ENCODE data around the gene PLEK2. TPM values are rescaled to one million over a fixed set of nuclear protein-coding genes. Genes with fewer than 3 reads are reported as not detected.

PLEK2 gene
- total RNA-seq, 1 experiment from 2014 or later: 46.0 TPM

DNA sequence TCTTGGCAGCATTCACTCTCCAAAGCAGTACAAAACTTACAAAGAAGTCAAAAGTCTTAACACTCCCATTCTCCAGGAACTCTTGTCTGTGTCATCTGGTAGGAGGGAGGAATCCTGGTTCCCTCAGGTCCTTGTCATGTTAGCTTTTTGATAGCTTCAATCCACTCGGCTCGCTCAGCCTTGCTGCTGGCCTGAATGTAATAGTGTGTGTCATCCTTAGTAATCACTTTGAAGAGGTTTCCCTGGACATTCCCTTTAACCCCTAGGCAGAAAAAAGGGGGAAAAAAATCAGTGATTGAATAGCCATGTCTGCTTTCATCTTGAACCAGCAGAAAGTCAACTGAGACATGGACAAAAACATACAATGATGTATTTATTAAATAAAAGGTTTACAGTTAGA, 24.8 kb downstream of the PLEK2 start:
- BruUV-seq (replicated peaks): no TSS peak

DNA sequence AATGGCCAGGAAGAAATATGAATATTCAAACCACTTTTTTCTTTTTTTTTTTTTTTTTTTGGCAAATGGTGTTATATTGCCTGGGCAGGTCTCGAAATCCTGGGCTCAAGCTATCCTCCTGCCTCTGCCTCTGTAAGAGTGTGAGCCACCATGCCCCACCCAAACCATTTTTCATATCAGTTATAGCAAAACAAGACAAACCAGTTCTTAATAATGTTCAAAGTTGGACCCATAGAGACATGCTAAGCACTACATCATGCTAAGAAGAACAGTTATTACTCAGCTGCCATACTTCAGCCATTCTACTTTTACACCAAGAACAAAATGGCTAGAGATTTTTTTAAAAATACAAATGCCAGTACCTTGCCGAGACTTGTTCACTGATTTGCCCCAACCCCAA, 26.3 kb downstream of the PLEK2 start:
- H3K9me3 ChIP-seq (ENCODE audit: insufficient read depth, low read depth): no peaks in the 10 kb centered on the region
- H2AFZ ChIP-seq: no peak overlapping the region
- peak overlapping the region; percentile 5; the same call in 1 of the 2 replicates for H3K27ac ChIP-seq
- H3K79me2 ChIP-seq (ENCODE audit: low read depth): no peaks in the 10 kb centered on the region
- H3F3A ChIP-seq (ENCODE audit: insufficient read depth, low read depth): peaks cover 62% of the 10 kb centered on the region
- intact Hi-C loops (cut with micrococcal nuclease; ENCODE audit: unreplicated experiment): no loop called here
- no peak overlapping the region for H3K4me2 ChIP-seq
- no TSS peak for BruUV-seq (replicated peaks)
- H3K4me3 ChIP-seq: no peak overlapping the region
- peaks cover 13% of the 10 kb centered on the region for H3K4me1 ChIP-seq (replicated peaks; ENCODE audit: insufficient read depth)
- H3K36me3 ChIP-seq (ENCODE audit: low read depth): peaks cover 52% of the 10 kb centered on the region
- TF ChIP-seq EZH2 (IDR thresholded peaks at IDR 0.05; ENCODE audit: low read depth): no peak
- TF ChIP-seq, protein P1, sequence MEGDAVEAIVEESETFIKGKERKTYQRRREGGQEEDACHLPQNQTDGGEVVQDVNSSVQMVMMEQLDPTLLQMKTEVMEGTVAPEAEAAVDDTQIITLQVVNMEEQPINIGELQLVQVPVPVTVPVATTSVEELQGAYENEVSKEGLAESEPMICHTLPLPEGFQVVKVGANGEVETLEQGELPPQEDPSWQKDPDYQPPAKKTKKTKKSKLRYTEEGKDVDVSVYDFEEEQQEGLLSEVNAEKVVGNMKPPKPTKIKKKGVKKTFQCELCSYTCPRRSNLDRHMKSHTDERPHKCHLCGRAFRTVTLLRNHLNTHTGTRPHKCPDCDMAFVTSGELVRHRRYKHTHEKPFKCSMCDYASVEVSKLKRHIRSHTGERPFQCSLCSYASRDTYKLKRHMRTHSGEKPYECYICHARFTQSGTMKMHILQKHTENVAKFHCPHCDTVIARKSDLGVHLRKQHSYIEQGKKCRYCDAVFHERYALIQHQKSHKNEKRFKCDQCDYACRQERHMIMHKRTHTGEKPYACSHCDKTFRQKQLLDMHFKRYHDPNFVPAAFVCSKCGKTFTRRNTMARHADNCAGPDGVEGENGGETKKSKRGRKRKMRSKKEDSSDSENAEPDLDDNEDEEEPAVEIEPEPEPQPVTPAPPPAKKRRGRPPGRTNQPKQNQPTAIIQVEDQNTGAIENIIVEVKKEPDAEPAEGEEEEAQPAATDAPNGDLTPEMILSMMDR (conservative IDR thresholded peaks at IDR 0.05): no peak
- POLR2A ChIA-PET (ENCODE audit: unreplicated experiment): no interaction called here
- DNase-seq: no peak
- CTCF ChIA-PET: interaction anchor here (0.6 to 1.2 kb wide), 6 partner anchors 26 to 1026 kb away, joined by 4 to 9 read pairs (median 6); partner anchors contain the start of genes ATP6V1D, EIF2S1 and PLEK2
- H3K9me2 ChIP-seq (ENCODE audit: insufficient read depth): no peaks in the 10 kb centered on the region
- peaks cover 10% of the 10 kb centered on the region; the same call in 1 of the 2 replicates for H4K20me1 ChIP-seq (ENCODE audit: insufficient read depth)
- H3K27me3 ChIP-seq (ENCODE audit: insufficient read depth, low read depth): no peaks in the 10 kb centered on the region

More for the DNA sequence above, 24.8 kb downstream of the PLEK2 start:
- Histone ChIP-seq H4K20me1 (ENCODE audit: insufficient read depth) (no peaks in the 10 kb centered on the region), H3F3A (ENCODE audit: insufficient read depth, low read depth) (peaks cover 59% of the 10 kb centered on the region), H3K9me2 (ENCODE audit: insufficient read depth) (no peaks in the 10 kb centered on the region), H3K4me1 (replicated peaks; ENCODE audit: insufficient read depth) (peaks cover 13% of the 10 kb centered on the region), H3K79me2 (ENCODE audit: low read depth) (no peaks in the 10 kb centered on the region), H3K4me2 (no peak overlapping the region), H3K27ac (no peak overlapping the region), H3K4me3 (no peak overlapping the region), H2AFZ (no peak overlapping the region), H3K9me3 (ENCODE audit: insufficient read depth, low read depth) (no peaks in the 10 kb centered on the region), H3K27me3 (ENCODE audit: insufficient read depth, low read depth) (no peaks in the 10 kb centered on the region), H3K36me3 (ENCODE audit: low read depth) (peaks cover 37% of the 10 kb centered on the region)
- ChIA-PET POLR2A (ENCODE audit: unreplicated experiment) (no interaction called here), CTCF (no interaction called here)
- TF ChIP-seq, protein P1 (conservative IDR thresholded peaks at IDR 0.05): no peak
- TF ChIP-seq EZH2 (IDR thresholded peaks at IDR 0.05; ENCODE audit: low read depth): no peak
- DNase-seq: no peak
- intact Hi-C loops (cut with micrococcal nuclease; ENCODE audit: unreplicated experiment): no loop called here

DNA sequence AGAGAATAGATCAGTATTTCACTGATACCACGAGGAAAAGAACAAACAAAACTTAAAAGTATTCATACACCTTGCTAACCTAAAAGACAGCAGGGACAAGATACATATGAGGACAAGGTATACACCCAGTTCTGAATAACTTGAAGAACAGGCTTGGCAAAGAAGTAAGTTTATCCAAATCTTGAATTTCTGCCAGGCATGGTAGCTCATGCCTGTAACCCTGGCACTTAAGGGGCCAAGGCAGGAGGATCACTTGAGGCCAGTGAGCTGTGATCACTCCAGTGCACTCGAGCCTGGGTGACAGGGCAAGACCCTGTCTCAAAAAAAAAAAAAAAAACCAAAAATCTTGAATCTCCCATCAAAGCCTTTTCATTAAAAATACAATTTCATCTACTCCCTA, 26.8 kb downstream of the PLEK2 start:
- intact Hi-C loops (cut with micrococcal nuclease; ENCODE audit: unreplicated experiment): no loop called here
- no TSS peak for BruUV-seq (replicated peaks)
- no peak for TF ChIP-seq EZH2 (IDR thresholded peaks at IDR 0.05; ENCODE audit: low read depth)
- TF ChIP-seq, protein P1 (conservative IDR thresholded peaks at IDR 0.05): no peak
- H3K27ac ChIP-seq: peak overlapping the region; percentile 5; the same call in 1 of the 2 replicates
- H4K20me1 ChIP-seq (ENCODE audit: insufficient read depth): peaks cover 14% of the 10 kb centered on the region
- H3K36me3 ChIP-seq (ENCODE audit: low read depth): peaks cover 57% of the 10 kb centered on the region
- no peak overlapping the region for H2AFZ ChIP-seq
- H3K27me3 ChIP-seq (ENCODE audit: insufficient read depth, low read depth): no peaks in the 10 kb centered on the region
- peak in 1 of 2 experiments; percentile 8 for DNase-seq
- H3K4me2 ChIP-seq: no peak overlapping the region; the same call in 1 of the 2 replicates
- no peaks in the 10 kb centered on the region for H3K9me3 ChIP-seq (ENCODE audit: insufficient read depth, low read depth)
- no peak overlapping the region for H3K4me3 ChIP-seq
- H3K4me1 ChIP-seq (replicated peaks; ENCODE audit: insufficient read depth): peaks cover 13% of the 10 kb centered on the region
- no peaks in the 10 kb centered on the region for H3K9me2 ChIP-seq (ENCODE audit: insufficient read depth)
- no peaks in the 10 kb centered on the region for H3K79me2 ChIP-seq (ENCODE audit: low read depth)
- CTCF ChIA-PET: interaction anchor here (0.6 to 1.2 kb wide), 5 partner anchors 25 to 1026 kb away, joined by 4 to 9 read pairs (median 6); partner anchors contain the start of genes ATP6V1D and EIF2S1
- peaks cover 66% of the 10 kb centered on the region for H3F3A ChIP-seq (ENCODE audit: insufficient read depth, low read depth)
- POLR2A ChIA-PET (ENCODE audit: unreplicated experiment): no interaction called here
